PC-9 (cell line): ENCODE measurements around the gene NR6A1.

Experiments
- EZH2 ChIP-seq: fragments of 200-600 bp; sonication (generic); IDR thresholded peaks from 2 replicates; pipeline ENCODE4 v1.8.0; 2017; ENCODE audit warnings: antibody characterized with exemption, low read depth
- TF ChIP-seq, protein P1 (sequence below): fragments of 200-600 bp; sonication (generic); conservative IDR thresholded peaks from 2 replicates; pipeline ENCODE4 v1.6.1; 2017; ENCODE audit warnings: mixed run types, antibody characterized with exemption, mild to moderate bottlenecking, moderate library complexity

DNA sequence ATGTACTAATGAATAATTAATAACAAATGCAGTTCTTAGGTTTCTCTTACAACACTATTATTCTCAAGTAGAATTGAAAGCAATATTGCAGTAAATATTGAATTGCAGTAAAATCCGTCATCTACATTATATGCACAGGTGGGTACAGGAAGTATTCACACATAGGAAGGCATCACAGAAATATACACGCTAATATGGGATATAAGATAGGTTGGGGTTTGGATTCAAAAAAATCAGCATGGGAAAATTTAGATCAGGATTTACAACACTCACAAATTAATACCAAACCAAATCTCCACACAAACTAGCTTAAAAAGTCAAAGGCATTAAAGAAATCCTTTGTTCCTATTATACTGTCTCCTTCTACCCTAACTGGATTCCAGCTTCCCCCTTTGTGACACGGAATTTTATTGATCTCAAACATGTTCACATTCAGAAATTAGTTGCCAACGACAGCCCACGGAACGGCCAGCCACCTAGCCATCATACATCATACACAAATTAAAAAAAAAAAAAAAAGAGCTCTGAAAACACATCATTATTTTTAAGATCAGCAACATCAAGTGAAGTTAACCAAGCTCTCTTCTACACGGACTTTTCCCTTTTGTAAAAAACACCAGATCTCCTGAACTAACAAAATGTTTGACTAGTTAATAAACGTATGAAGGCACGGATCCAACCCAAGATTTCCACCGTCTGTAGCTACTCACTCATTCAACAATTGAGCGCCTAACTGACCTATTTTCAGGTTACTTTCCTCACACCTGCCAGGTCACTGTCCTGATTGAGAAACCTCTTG, 2.2 kb downstream of the NR6A1 start:
- TF ChIP-seq, protein P1, sequence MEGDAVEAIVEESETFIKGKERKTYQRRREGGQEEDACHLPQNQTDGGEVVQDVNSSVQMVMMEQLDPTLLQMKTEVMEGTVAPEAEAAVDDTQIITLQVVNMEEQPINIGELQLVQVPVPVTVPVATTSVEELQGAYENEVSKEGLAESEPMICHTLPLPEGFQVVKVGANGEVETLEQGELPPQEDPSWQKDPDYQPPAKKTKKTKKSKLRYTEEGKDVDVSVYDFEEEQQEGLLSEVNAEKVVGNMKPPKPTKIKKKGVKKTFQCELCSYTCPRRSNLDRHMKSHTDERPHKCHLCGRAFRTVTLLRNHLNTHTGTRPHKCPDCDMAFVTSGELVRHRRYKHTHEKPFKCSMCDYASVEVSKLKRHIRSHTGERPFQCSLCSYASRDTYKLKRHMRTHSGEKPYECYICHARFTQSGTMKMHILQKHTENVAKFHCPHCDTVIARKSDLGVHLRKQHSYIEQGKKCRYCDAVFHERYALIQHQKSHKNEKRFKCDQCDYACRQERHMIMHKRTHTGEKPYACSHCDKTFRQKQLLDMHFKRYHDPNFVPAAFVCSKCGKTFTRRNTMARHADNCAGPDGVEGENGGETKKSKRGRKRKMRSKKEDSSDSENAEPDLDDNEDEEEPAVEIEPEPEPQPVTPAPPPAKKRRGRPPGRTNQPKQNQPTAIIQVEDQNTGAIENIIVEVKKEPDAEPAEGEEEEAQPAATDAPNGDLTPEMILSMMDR: no peak
- no peak for TF ChIP-seq EZH2
